ENCODE data around the gene B3GLCT. TPM values are rescaled to one million over a fixed set of nuclear protein-coding genes. Genes with fewer than 3 reads are reported as not detected.

The B3GLCT gene
- total RNA-seq, 1 experiment from 2014 or later = 3.2 TPM

- Histone ChIP-seq H3F3A (ENCODE audit: low read length, unreplicated experiment) (no peaks in the 10 kb centered on the region), H3K4me3 (ENCODE audit: low read length) (no peak overlapping the region), H3K27ac (ENCODE audit: low read length) (no peak overlapping the region), H4K20me1 (ENCODE audit: low read length) (no peaks in the 10 kb centered on the region), H2AFZ (ENCODE audit: low read length) (no peak overlapping the region), H3K79me2 (ENCODE audit: low read length) (no peaks in the 10 kb centered on the region), H3K4me1 (ENCODE audit: insufficient read depth, low read length) (no peaks in the 10 kb centered on the region), H3K9me2 (replicated peaks; ENCODE audit: low read length) (no peaks in the 10 kb centered on the region), H3K27me3 (ENCODE audit: low read length) (no peaks in the 10 kb centered on the region; the same call in 1 of the 2 replicates), H3K4me2 (ENCODE audit: low read length) (no peak overlapping the region), H3K9ac (ENCODE audit: low read length) (no peak overlapping the region), H3K36me3 (ENCODE audit: low read depth, low read length) (no peaks in the 10 kb centered on the region), H3K9me3 (ENCODE audit: low read length) (no peaks in the 10 kb centered on the region)
- ChIA-PET CTCF (no interaction called here), POLR2A (ENCODE audit: unreplicated experiment) (no interaction called here)
- ATAC-seq (no peak), DNase-seq (no peak)
- intact Hi-C loops (cut with micrococcal nuclease) = no loop called here
- BruUV-seq (replicated peaks) = no TSS peak
- TF ChIP-seq EZH2phosphoT487 (IDR thresholded peaks at IDR 0.05; ENCODE audit: borderline replicate concordance, low read length) (no peak), EZH2 (IDR thresholded peaks at IDR 0.05; ENCODE audit: low read length, unreplicated experiment) (no peak)
- TF ChIP-seq, protein P1, sequence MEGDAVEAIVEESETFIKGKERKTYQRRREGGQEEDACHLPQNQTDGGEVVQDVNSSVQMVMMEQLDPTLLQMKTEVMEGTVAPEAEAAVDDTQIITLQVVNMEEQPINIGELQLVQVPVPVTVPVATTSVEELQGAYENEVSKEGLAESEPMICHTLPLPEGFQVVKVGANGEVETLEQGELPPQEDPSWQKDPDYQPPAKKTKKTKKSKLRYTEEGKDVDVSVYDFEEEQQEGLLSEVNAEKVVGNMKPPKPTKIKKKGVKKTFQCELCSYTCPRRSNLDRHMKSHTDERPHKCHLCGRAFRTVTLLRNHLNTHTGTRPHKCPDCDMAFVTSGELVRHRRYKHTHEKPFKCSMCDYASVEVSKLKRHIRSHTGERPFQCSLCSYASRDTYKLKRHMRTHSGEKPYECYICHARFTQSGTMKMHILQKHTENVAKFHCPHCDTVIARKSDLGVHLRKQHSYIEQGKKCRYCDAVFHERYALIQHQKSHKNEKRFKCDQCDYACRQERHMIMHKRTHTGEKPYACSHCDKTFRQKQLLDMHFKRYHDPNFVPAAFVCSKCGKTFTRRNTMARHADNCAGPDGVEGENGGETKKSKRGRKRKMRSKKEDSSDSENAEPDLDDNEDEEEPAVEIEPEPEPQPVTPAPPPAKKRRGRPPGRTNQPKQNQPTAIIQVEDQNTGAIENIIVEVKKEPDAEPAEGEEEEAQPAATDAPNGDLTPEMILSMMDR (conservative IDR thresholded peaks at IDR 0.05; ENCODE audit: low read depth, low read length) = no peak
These were observed 15.3 kb upstream of the B3GLCT start for GRCh38 chr13:31184451-31184850.

DNA sequence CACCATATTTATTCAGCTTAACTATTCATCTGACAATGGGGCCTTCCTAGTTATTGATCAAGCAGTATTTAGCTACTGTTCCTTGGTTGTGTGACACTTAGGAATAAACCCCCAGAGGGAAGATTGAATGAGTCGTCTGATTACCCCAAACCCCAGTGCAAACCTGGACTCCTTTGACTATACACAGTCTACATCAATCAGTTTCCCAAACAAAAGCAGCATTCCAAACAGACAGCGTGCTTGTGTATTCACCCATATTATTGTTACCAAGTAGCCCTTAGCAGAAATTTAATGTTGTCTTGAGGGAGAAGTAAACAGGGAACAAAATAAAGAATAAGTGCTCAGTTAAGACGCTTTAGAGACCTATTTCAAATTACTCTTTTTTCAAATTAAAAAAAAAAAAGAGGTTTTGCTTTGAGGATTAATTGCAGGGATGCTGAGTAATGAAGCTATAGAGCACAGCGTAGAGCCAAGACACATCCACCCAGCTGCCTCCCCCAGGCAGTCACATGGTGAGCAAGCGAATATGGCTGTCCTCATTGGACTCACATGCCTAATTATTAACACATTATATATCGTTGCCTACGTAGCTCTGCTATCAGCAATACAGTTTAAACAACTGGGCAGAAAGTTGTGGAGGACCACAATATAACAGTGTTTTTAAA, 14.7 kb upstream of the B3GLCT start:
- Histone ChIP-seq H2AFZ (ENCODE audit: low read length) (no peak overlapping the region), H3K27me3 (ENCODE audit: low read length) (no peaks in the 10 kb centered on the region; the same call in 1 of the 2 replicates), H3K9me2 (replicated peaks; ENCODE audit: low read length) (no peaks in the 10 kb centered on the region), H3K9me3 (ENCODE audit: low read length) (no peaks in the 10 kb centered on the region), H3K4me3 (ENCODE audit: low read length) (no peak overlapping the region), H3K4me2 (ENCODE audit: low read length) (no peak overlapping the region), H3K79me2 (ENCODE audit: low read length) (no peaks in the 10 kb centered on the region), H3K4me1 (ENCODE audit: insufficient read depth, low read length) (no peaks in the 10 kb centered on the region), H3K27ac (ENCODE audit: low read length) (no peak overlapping the region), H3F3A (ENCODE audit: low read length, unreplicated experiment) (no peaks in the 10 kb centered on the region), H3K36me3 (ENCODE audit: low read depth, low read length) (no peaks in the 10 kb centered on the region), H4K20me1 (ENCODE audit: low read length) (no peaks in the 10 kb centered on the region), H3K9ac (ENCODE audit: low read length) (no peak overlapping the region)
- no TSS peak for BruUV-seq (replicated peaks)
- POLR2A ChIA-PET (ENCODE audit: unreplicated experiment) = no interaction called here
- ATAC-seq (no peak), DNase-seq (no peak)
- CTCF ChIA-PET = no interaction called here
- intact Hi-C loops (cut with micrococcal nuclease) = no loop called here
- TF ChIP-seq EZH2 (IDR thresholded peaks at IDR 0.05; ENCODE audit: low read length, unreplicated experiment) (no peak), EZH2phosphoT487 (IDR thresholded peaks at IDR 0.05; ENCODE audit: borderline replicate concordance, low read length) (no peak)
- TF ChIP-seq, protein P1 (conservative IDR thresholded peaks at IDR 0.05; ENCODE audit: low read depth, low read length) = no peak

- Histone ChIP-seq H3F3A (ENCODE audit: low read length, unreplicated experiment) (no peaks in the 10 kb centered on the region), H3K4me1 (ENCODE audit: insufficient read depth, low read length) (no peaks in the 10 kb centered on the region), H2AFZ (ENCODE audit: low read length) (no peak overlapping the region), H3K79me2 (ENCODE audit: low read length) (no peaks in the 10 kb centered on the region), H3K9me2 (replicated peaks; ENCODE audit: low read length) (no peaks in the 10 kb centered on the region), H4K20me1 (ENCODE audit: low read length) (no peaks in the 10 kb centered on the region), H3K9me3 (ENCODE audit: low read length) (no peaks in the 10 kb centered on the region), H3K27me3 (ENCODE audit: low read length) (no peaks in the 10 kb centered on the region; the same call in 1 of the 2 replicates), H3K9ac (ENCODE audit: low read length) (no peak overlapping the region), H3K4me2 (ENCODE audit: low read length) (no peak overlapping the region), H3K36me3 (ENCODE audit: low read depth, low read length) (no peaks in the 10 kb centered on the region), H3K27ac (ENCODE audit: low read length) (no peak overlapping the region), H3K4me3 (ENCODE audit: low read length) (no peak overlapping the region)
- intact Hi-C loops (cut with micrococcal nuclease) = no loop called here
- ATAC-seq (no peak), DNase-seq (no peak)
- no TSS peak for BruUV-seq (replicated peaks)
- ChIA-PET CTCF (no interaction called here), POLR2A (ENCODE audit: unreplicated experiment) (no interaction called here)
- TF ChIP-seq EZH2phosphoT487 (IDR thresholded peaks at IDR 0.05; ENCODE audit: borderline replicate concordance, low read length) = no peak
- TF ChIP-seq, protein P1 (conservative IDR thresholded peaks at IDR 0.05; ENCODE audit: low read depth, low read length) = no peak
- TF ChIP-seq EZH2 (IDR thresholded peaks at IDR 0.05; ENCODE audit: low read length, unreplicated experiment) = no peak
These were observed 8.0 kb upstream of the B3GLCT start for GRCh38 chr13:31191748-31192147.

All from PC-3 (cell line).